HCT116 (cell line): Measurements from ENCODE around the gene TTBK1. TPM values are rescaled to one million over a fixed set of nuclear protein-coding genes. Genes with fewer than 3 reads are reported as not detected.

ENCODE experiments used
- ATAC-seq: fragments of 200-7000 bp; cut with Tn5 transposase; 2 replicates; pipeline ENCODE4 v1.9.1; 2020; ENCODE audit warnings: mild to moderate bottlenecking, moderate library complexity
- BruUV-seq: library from RNA; stranded (reverse); fragments of 400-500 nt; replicated peaks from 2 replicates; lab custom pipeline; 2021; lab: Mats Ljungman, UMichigan
- CTCF ChIA-PET: fragments of 300-600 bp; sonication (Branson Sonifier 250); formaldehyde crosslinking; loops from one replicate; lab custom pipeline; 2021; ENCODE audit warnings: antibody characterized with exemption; lab: Charles Lee
- POLR2A ChIA-PET: fragments of 300-600, 350-600 bp; sonication (Branson Sonifier 250); formaldehyde crosslinking; loops from one replicate; lab custom pipeline; 2021; ENCODE audit warnings: antibody characterized with exemption; lab: Charles Lee
- RAD21 ChIA-PET, 2 experiments: fragments of 300-600 bp; sonication (Branson Sonifier 250); formaldehyde crosslinking; loops; one replicate each; lab custom pipeline; 2023; ENCODE audit warnings: low total read pairs in 2 of 2; ENCODE audit not compliant: uncharacterized antibody in 2 of 2, unreplicated experiment in 2 of 2, low non-redundant PET in 1 of 2; lab: Charles Lee
- DNase-seq: peaks from one replicate; pipeline ENCODE4 v3.0.0-alpha.2; 2010; ENCODE audit warnings: low read depth, low spot score
- H2AFZ ChIP-seq: fragments of 200-600 bp; shearing (Covaris generic), sonication (generic); 2 replicates; pipeline ENCODE4 v1.6.1; 2017; ENCODE audit warnings: low read depth, mixed run types, mixed read lengths, antibody characterized with exemption, low read length; ENCODE audit not compliant: poor library complexity, severe bottlenecking
- H3K27ac ChIP-seq: 2 replicates; pipeline ENCODE4 v1.5.1; 2012; ENCODE audit warnings: low read depth, low read length
- H3K27me3 ChIP-seq: fragments of 200-600 bp; sonication (generic); 2 replicates; pipeline ENCODE4 v1.6.1; 2016; ENCODE audit warnings: mixed run types, low read length, mixed read lengths; ENCODE audit not compliant: insufficient read depth
- H3K36me3 ChIP-seq, 2 experiments: fragments of 200-500 bp in 1 of 2; fragments of 200-600 bp in 1 of 2; sonication (Bioruptor generic) in 1 of 2; sonication (generic) in 1 of 2; 2 replicates each; pipeline versions ENCODE4 v1.5.1 to v1.6.1; 2014 to 2016; ENCODE audit warnings: low read length in 2 of 2, inconsistent platforms in 1 of 2, mixed read lengths in 1 of 2, mixed run types in 1 of 2; ENCODE audit not compliant: insufficient read depth in 2 of 2, control insufficient read depth in 1 of 2
- H3K4me1 ChIP-seq, 2 experiments: fragments of 200-600 bp in 1 of 2; sonication (generic) in 1 of 2; 2 replicates each; pipeline versions ENCODE4 v1.5.1 to v1.6.1; 2012 to 2017; ENCODE audit warnings: low read length in 2 of 2, inconsistent platforms in 1 of 2, mild to moderate bottlenecking in 1 of 2, mixed read lengths in 1 of 2, mixed run types in 1 of 2, moderate library complexity in 1 of 2; ENCODE audit not compliant: insufficient read depth in 2 of 2, control insufficient read depth in 1 of 2
- H3K4me2 ChIP-seq: fragments of 200-600 bp; sonication (generic); 2 replicates; pipeline ENCODE4 v1.6.1; 2017; ENCODE audit warnings: mixed run types, low read length, mixed read lengths
- H3K4me3 ChIP-seq, 2 experiments: fragments of 200-600 bp in 1 of 2; sonication (generic) in 1 of 2; replicated peaks in 1 of 2; 2 replicates each; pipeline ENCODE4 v1.5.1; 2011 to 2016; ENCODE audit warnings: low read length in 2 of 2, control low read depth in 1 of 2, low read depth in 1 of 2, mild to moderate bottlenecking in 1 of 2, mixed read lengths in 1 of 2, mixed run types in 1 of 2
- H3K79me2 ChIP-seq: fragments of 200-600 bp; sonication (generic); 2 replicates; pipeline ENCODE4 v1.6.1; 2017; ENCODE audit warnings: mild to moderate bottlenecking, mixed run types, low read length, moderate library complexity, mixed read lengths; ENCODE audit not compliant: insufficient read depth
- H3K9ac ChIP-seq: fragments of 200-600 bp; sonication (generic); 2 replicates; pipeline ENCODE4 v1.6.1; 2016; ENCODE audit warnings: low read length, mixed read lengths
- H3K9me2 ChIP-seq: fragments of 200-600 bp; sonication (generic), shearing (Covaris generic); 2 replicates; pipeline ENCODE4 v1.6.1; 2017; ENCODE audit warnings: mixed run types, mild to moderate bottlenecking, moderate library complexity; ENCODE audit not compliant: insufficient read depth
- H3K9me3 ChIP-seq, 2 experiments: fragments of 200-500 bp in 1 of 2; fragments of 200-600 bp in 1 of 2; sonication (Bioruptor generic) in 1 of 2; sonication (generic) in 1 of 2; 2 replicates each; pipeline ENCODE4 v1.6.1; 2014 to 2017; ENCODE audit warnings: low read length in 2 of 2, mixed read lengths in 2 of 2, inconsistent platforms in 1 of 2, low read depth in 1 of 2, mild to moderate bottlenecking in 1 of 2, mixed run types in 1 of 2, moderate library complexity in 1 of 2; ENCODE audit not compliant: control insufficient read depth in 1 of 2, insufficient read depth in 1 of 2
- H4K20me1 ChIP-seq: fragments of 200-600 bp; sonication (generic), shearing (Covaris generic); 2 replicates; pipeline ENCODE4 v1.6.1; 2017; ENCODE audit warnings: mixed run types, mild to moderate bottlenecking, moderate library complexity; ENCODE audit not compliant: insufficient read depth
- CBX3 ChIP-seq: IDR thresholded peaks from 2 replicates; pipeline ENCODE4 v1.6.1; 2012; ENCODE audit warnings: low read depth
- CEBPB ChIP-seq: IDR thresholded peaks from 2 replicates; pipeline ENCODE4 v1.6.1; 2012; ENCODE audit warnings: low read depth
- EGR1 ChIP-seq: IDR thresholded peaks from 2 replicates; pipeline ENCODE4 v1.6.1; 2012; ENCODE audit warnings: low read depth
- ELF1 ChIP-seq: IDR thresholded peaks from 2 replicates; pipeline ENCODE4 v1.6.1; 2012; ENCODE audit warnings: low read depth, borderline replicate concordance
- EZH2 ChIP-seq: fragments of 200-600 bp; sonication (generic); IDR thresholded peaks from 2 replicates; pipeline ENCODE4 v1.6.1; 2017; ENCODE audit warnings: antibody characterized with exemption, mixed run types
- EZH2phosphoT487 ChIP-seq: fragments of 200-600 bp; IDR thresholded peaks from 2 replicates; pipeline ENCODE4 v1.6.1; 2018; ENCODE audit warnings: antibody characterized with exemption, borderline replicate concordance
- FOSL1 ChIP-seq: IDR thresholded peaks from 2 replicates; pipeline ENCODE4 v1.6.1; 2012; ENCODE audit warnings: low read depth
- JUND ChIP-seq: IDR thresholded peaks from 2 replicates; pipeline ENCODE4 v1.6.1; 2012
- POLR2AphosphoS5 ChIP-seq: IDR thresholded peaks from 2 replicates; pipeline ENCODE4 v1.6.1; 2011; ENCODE audit warnings: mild to moderate bottlenecking, low read depth, low read length, moderate library complexity
- RAD21 ChIP-seq: IDR thresholded peaks from 2 replicates; pipeline ENCODE4 v1.6.1; 2012; ENCODE audit warnings: low read depth, mild to moderate bottlenecking
- SIN3A ChIP-seq: IDR thresholded peaks from 2 replicates; pipeline ENCODE4 v1.6.1; 2012; ENCODE audit warnings: low read depth
- SP1 ChIP-seq: IDR thresholded peaks from 2 replicates; pipeline ENCODE4 v1.6.1; 2012; ENCODE audit warnings: low read depth
- SRF ChIP-seq: IDR thresholded peaks from 2 replicates; pipeline ENCODE4 v1.6.1; 2012; ENCODE audit warnings: low read depth
- TCF7L2 ChIP-seq: IDR thresholded peaks from 2 replicates; pipeline ENCODE4 v1.7.0; 2011; ENCODE audit warnings: borderline replicate concordance, inconsistent platforms; ENCODE audit not compliant: insufficient read depth, insufficient read length; ENCODE audit errors: extremely low read depth
- YY1 ChIP-seq: IDR thresholded peaks from 2 replicates; pipeline ENCODE4 v1.6.1; 2011; ENCODE audit warnings: low read length, low read depth, moderate library complexity, mild to moderate bottlenecking; ENCODE audit not compliant: insufficient replicate concordance; ENCODE audit errors: extremely low read depth
- intact Hi-C: fragments of 100-400 bp; cut with micrococcal nuclease; formaldehyde crosslinking; loops from 2 replicates; pipeline ENCODE4 v1.10.0; 2022
- total RNA-seq: library from RNA; stranded (reverse); gene quantifications from one replicate; pipeline ENCODE4 v1.2.1, GENCODE V29; 2021; ENCODE audit not compliant: unreplicated experiment
- TF ChIP-seq, protein P1 (sequence below), 3 experiments: fragments of 200-600 bp in 1 of 3; sonication (generic) in 1 of 3; IDR thresholded peaks in 2 of 3; conservative IDR thresholded peaks in 1 of 3; 2 replicates each; pipeline ENCODE4 v1.5.1; 2012 to 2017; ENCODE audit warnings: low read depth in 2 of 3, low read length in 2 of 3, antibody characterized with exemption in 1 of 3, borderline replicate concordance in 1 of 3, control low read depth in 1 of 3, mild to moderate bottlenecking in 1 of 3, mixed read lengths in 1 of 3, mixed run types in 1 of 3, moderate library complexity in 1 of 3; ENCODE audit not compliant: insufficient read depth in 1 of 3
- TF ChIP-seq, protein P2 (sequence below): IDR thresholded peaks from 2 replicates; pipeline ENCODE4 v1.6.1; 2012
- TF ChIP-seq, protein P3 (sequence below): IDR thresholded peaks from 2 replicates; pipeline ENCODE4 v1.6.1; 2011; ENCODE audit warnings: mild to moderate bottlenecking, low read length, moderate library complexity; ENCODE audit not compliant: insufficient replicate concordance; ENCODE audit errors: extremely low read depth
- TF ChIP-seq, protein P4 (sequence below): IDR thresholded peaks from 2 replicates; pipeline ENCODE4 v1.6.1; 2012; ENCODE audit warnings: low read depth

Gene TTBK1
- total RNA-seq, 1 experiment from 2014 or later, result not detected

DNA sequence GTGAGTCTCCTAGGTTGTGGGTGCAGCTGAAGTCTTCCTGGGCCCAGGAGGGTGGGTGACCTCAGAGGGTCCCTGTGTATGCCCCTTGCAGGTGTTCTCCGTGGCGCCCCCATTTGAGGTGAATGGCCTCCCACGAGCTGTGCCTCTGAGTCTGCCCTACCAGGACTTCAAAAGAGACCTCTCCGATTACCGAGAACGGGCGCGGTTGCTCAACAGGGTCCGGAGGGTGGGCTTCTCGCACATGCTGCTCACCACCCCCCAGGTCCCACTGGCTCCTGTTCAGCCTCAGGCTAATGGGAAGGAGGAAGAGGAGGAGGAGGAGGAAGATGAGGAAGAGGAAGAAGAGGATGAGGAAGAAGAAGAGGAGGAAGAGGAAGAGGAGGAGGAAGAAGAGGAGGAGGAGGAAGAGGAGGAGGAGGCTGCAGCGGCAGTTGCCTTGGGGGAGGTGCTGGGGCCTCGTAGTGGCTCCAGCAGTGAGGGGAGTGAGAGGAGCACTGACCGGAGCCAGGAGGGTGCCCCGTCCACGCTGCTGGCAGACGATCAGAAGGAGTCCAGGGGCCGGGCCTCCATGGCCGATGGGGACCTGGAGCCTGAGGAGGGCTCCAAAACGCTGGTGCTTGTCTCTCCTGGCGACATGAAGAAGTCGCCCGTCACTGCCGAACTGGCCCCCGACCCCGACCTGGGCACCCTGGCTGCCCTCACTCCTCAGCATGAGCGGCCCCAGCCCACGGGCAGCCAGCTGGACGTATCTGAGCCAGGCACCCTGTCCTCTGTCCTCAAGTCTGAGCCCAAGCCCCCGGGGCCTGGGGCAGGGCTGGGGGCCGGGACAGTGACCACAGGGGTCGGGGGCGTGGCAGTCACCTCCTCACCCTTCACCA lies 39.6 kb downstream of the TTBK1 start:
- Histone ChIP-seq H3K36me3 (no peaks in the 10 kb centered on the region), H3K27ac (no peak overlapping the region), H4K20me1 (no peaks in the 10 kb centered on the region), H3K9me2 (no peaks in the 10 kb centered on the region), H2AFZ (no peak overlapping the region), H3K27me3 (no peaks in the 10 kb centered on the region), H3K79me2 (no peaks in the 10 kb centered on the region), H3K4me1 (peaks cover 0 to 11% of the 10 kb centered on the region in 2 experiments; a peak in 2 of 4 replicates), H3K9me3 (no peaks in the 10 kb centered on the region), H3K4me3 (no peak overlapping the region), H3K4me2 (no peak overlapping the region), H3K9ac (no peak overlapping the region)
- ChIA-PET CTCF (no interaction called here), POLR2A (no interaction called here), RAD21 (no interaction called here)
- DNase-seq (no peak), ATAC-seq (no peak)
- intact Hi-C loops, result no loop called here
- BruUV-seq, result no TSS peak
- TF ChIP-seq SP1 (no peak), CBX3 (no peak), JUND (no peak), TCF7L2 (no peak), SIN3A (no peak), YY1 (no peak), EZH2 (no peak), SRF (no peak), FOSL1 (no peak), CEBPB (no peak), POLR2AphosphoS5 (no peak), RAD21 (no peak), EZH2phosphoT487 (no peak), ELF1 (no peak), EGR1 (no peak)
- TF ChIP-seq, protein P1, sequence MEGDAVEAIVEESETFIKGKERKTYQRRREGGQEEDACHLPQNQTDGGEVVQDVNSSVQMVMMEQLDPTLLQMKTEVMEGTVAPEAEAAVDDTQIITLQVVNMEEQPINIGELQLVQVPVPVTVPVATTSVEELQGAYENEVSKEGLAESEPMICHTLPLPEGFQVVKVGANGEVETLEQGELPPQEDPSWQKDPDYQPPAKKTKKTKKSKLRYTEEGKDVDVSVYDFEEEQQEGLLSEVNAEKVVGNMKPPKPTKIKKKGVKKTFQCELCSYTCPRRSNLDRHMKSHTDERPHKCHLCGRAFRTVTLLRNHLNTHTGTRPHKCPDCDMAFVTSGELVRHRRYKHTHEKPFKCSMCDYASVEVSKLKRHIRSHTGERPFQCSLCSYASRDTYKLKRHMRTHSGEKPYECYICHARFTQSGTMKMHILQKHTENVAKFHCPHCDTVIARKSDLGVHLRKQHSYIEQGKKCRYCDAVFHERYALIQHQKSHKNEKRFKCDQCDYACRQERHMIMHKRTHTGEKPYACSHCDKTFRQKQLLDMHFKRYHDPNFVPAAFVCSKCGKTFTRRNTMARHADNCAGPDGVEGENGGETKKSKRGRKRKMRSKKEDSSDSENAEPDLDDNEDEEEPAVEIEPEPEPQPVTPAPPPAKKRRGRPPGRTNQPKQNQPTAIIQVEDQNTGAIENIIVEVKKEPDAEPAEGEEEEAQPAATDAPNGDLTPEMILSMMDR (IDR thresholded peaks at IDR 0.05 in 2 of 3, conservative IDR thresholded peaks at IDR 0.05 in 1 of 3; ENCODE audit: borderline replicate concordance in 1 of 3, insufficient read depth in 1 of 3, low read depth in 2 of 3, low read length in 2 of 3), result no peak
- TF ChIP-seq, protein P2, sequence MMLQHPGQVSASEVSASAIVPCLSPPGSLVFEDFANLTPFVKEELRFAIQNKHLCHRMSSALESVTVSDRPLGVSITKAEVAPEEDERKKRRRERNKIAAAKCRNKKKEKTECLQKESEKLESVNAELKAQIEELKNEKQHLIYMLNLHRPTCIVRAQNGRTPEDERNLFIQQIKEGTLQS, result no peak
- TF ChIP-seq, protein P3, sequence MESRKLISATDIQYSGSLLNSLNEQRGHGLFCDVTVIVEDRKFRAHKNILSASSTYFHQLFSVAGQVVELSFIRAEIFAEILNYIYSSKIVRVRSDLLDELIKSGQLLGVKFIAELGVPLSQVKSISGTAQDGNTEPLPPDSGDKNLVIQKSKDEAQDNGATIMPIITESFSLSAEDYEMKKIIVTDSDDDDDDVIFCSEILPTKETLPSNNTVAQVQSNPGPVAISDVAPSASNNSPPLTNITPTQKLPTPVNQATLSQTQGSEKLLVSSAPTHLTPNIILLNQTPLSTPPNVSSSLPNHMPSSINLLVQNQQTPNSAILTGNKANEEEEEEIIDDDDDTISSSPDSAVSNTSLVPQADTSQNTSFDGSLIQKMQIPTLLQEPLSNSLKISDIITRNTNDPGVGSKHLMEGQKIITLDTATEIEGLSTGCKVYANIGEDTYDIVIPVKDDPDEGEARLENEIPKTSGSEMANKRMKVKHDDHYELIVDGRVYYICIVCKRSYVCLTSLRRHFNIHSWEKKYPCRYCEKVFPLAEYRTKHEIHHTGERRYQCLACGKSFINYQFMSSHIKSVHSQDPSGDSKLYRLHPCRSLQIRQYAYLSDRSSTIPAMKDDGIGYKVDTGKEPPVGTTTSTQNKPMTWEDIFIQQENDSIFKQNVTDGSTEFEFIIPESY, result no peak
- TF ChIP-seq, protein P4, sequence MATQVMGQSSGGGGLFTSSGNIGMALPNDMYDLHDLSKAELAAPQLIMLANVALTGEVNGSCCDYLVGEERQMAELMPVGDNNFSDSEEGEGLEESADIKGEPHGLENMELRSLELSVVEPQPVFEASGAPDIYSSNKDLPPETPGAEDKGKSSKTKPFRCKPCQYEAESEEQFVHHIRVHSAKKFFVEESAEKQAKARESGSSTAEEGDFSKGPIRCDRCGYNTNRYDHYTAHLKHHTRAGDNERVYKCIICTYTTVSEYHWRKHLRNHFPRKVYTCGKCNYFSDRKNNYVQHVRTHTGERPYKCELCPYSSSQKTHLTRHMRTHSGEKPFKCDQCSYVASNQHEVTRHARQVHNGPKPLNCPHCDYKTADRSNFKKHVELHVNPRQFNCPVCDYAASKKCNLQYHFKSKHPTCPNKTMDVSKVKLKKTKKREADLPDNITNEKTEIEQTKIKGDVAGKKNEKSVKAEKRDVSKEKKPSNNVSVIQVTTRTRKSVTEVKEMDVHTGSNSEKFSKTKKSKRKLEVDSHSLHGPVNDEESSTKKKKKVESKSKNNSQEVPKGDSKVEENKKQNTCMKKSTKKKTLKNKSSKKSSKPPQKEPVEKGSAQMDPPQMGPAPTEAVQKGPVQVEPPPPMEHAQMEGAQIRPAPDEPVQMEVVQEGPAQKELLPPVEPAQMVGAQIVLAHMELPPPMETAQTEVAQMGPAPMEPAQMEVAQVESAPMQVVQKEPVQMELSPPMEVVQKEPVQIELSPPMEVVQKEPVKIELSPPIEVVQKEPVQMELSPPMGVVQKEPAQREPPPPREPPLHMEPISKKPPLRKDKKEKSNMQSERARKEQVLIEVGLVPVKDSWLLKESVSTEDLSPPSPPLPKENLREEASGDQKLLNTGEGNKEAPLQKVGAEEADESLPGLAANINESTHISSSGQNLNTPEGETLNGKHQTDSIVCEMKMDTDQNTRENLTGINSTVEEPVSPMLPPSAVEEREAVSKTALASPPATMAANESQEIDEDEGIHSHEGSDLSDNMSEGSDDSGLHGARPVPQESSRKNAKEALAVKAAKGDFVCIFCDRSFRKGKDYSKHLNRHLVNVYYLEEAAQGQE, result no peak
